ENCODE data around the gene OR14A2. TPM values are rescaled to one million over a fixed set of nuclear protein-coding genes. Genes with fewer than 3 reads are reported as not detected.

OR14A2 gene
- total RNA-seq: not detected in 2 replicates

GRCh38 chr1:247748041-247748440, at the start of gene OR14A2:
OR14A2 (minus strand) TSS chr1:247748141.

GRCh38 chr1:247760456-247760855, 12.5 kb upstream of the OR14A2 start, which contains the start of gene OR1C1:
OR1C1 (minus strand) TSS chr1:247760556; CDS start chr1:247758406, 2,150 bp downstream.

GRCh38 chr1:247738315-247738714, 9.6 kb downstream of the OR14A2 start, which contains the start of gene OR14K1:
OR14K1 (plus strand) TSS chr1:247738615; CDS start chr1:247738615, 0 bp downstream.

GRCh38 chr1:247716546-247716945, 31.4 kb downstream of the OR14A2 start, which contains the start of gene OR6F1:
OR6F1 (minus strand) TSS chr1:247716646; CDS start chr1:247712755, 3,891 bp downstream.

GRCh38 chr1:247679639-247680038, 68.3 kb downstream of the OR14A2 start, which contains the start of gene OR13G1:
OR13G1 (minus strand) TSS chr1:247679739; CDS start chr1:247673041, 6,698 bp downstream.

Other genes with a start within 250 kb of the OR14A2 start
- not detected in 2 replicates for gene OR2C3, start 211.7 kb downstream of the OR14A2 start, total RNA-seq
- under 0.01 TPM in 1 of 2 replicates, not detected in the other for gene GCSAML, start 199.0 kb downstream of the OR14A2 start, total RNA-seq
- not detected in 2 replicates for gene OR2G2, start 159.8 kb downstream of the OR14A2 start, total RNA-seq
- not detected in 2 replicates for gene OR2G3, start 142.6 kb downstream of the OR14A2 start, total RNA-seq
- not detected in 2 replicates for gene OR13G1, start 68.4 kb downstream of the OR14A2 start, total RNA-seq
- gene OR6F1, start 31.5 kb downstream of the OR14A2 start, total RNA-seq: not detected in 2 replicates
- not detected in 2 replicates for gene OR14K1, start 9.5 kb downstream of the OR14A2 start, total RNA-seq
- gene OR1C1, start 12.4 kb upstream of the OR14A2 start, total RNA-seq: not detected in 2 replicates
- not detected in 2 replicates for gene OR14A16, start 76.0 kb upstream of the OR14A2 start, total RNA-seq
- not detected in 2 replicates for gene OR11L1, start 93.8 kb upstream of the OR14A2 start, total RNA-seq
- 0.37 and 0.66 TPM in 2 replicates for gene TRIM58, start 109.0 kb upstream of the OR14A2 start, total RNA-seq
- gene OR2W3, start 147.4 kb upstream of the OR14A2 start, total RNA-seq: not detected in 2 replicates
- gene OR2T8, start 172.1 kb upstream of the OR14A2 start, total RNA-seq: not detected in 2 replicates
- not detected in 2 replicates for gene OR2AJ1, start 176.7 kb upstream of the OR14A2 start, total RNA-seq
- gene OR2L8, start 200.7 kb upstream of the OR14A2 start, total RNA-seq: 0.25 TPM in 1 of 2 replicates, not detected in the other
- 0.25 TPM in 1 of 2 replicates, not detected in the other for gene OR2AK2, start 217.1 kb upstream of the OR14A2 start, total RNA-seq